ENCODE measurements around the gene DXO.

DXO gene

GRCh38 chr6:31930962-31931361, 41.0 kb downstream of the DXO start:
- no peak for DNase-seq (ENCODE audit: low spot score)

DNA sequence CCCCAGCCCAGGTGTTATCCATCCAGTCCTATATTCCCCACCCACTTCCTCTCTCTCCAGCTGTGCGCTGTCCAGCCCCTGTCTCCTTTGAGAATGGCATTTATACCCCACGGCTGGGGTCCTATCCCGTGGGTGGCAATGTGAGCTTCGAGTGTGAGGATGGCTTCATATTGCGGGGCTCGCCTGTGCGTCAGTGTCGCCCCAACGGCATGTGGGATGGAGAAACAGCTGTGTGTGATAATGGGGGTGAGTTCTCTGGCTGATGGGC, 43.3 kb downstream of the DXO start:
- DNase-seq (ENCODE audit: low spot score): no peak

DNA sequence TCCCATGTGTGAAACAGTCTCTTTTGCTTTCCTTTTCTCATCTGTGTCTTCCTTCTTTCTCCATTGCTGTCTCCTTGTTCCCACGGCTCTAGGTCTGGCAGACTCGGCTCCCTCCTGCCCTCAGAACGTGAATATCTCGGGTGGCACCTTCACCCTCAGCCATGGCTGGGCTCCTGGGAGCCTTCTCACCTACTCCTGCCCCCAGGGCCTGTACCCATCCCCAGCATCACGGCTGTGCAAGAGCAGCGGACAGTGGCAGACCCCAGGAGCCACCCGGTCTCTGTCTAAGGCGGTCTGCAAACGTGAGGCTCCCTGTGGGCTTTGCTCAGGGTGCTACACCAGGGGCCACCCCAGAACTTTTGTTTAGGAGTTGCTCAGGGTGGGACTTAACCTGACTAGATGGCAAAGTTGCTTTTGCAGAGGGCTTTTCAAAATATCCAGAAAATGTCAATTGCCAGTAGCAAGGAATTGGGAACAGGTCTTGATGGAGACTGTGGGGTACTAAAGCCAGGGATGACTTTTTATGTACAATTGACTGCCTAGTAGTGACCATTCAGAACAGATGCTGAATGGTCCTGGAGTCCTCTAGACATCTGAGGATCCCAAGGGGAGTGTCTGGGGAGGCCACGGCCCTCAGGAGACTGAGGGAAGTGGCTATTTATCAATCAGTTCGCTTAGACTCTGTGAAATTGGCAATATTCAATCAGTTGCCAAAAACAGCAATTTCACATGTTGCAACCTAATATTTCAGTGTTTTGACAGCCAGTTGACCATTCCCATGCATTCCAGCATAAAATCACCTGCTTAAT, 43.9 kb downstream of the DXO start:
- no peak for DNase-seq (ENCODE audit: low spot score)

DNA sequence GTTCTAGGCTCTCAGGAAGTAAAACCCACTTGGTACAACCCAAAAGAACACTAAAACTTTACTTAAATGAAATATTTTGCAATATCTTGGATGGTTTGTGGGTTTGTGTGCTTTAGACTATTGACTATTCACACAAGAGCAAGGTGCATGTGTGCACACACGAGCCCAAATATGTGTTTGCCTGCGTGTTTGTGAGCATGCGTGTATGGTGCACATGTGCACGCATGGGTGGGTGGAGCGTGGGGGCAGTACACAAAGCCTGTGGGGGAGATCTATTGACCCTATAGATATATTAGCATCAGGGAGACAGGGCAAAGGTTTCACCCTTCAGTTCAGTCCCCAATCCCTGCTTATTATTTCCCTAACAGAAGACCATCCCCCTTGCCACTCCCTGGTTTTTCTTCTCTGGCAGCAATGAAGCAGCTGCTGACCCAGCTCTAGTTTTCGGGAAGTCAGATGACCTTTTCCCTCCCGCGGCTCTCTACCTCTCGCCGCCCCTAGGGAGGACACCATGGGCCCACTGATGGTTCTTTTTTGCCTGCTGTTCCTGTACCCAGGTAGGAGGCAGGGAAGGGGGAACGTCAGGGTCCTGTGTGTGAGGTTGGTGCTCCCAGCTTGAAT, 44.6 kb downstream of the DXO start, which contains the start of gene C2:
TSS of gene C2 (plus strand) at position 476 of the 621 bp plus-strand sequence. CDS start at position 512, 36 bp downstream.
- no peak for DNase-seq (ENCODE audit: low spot score)

DNA sequence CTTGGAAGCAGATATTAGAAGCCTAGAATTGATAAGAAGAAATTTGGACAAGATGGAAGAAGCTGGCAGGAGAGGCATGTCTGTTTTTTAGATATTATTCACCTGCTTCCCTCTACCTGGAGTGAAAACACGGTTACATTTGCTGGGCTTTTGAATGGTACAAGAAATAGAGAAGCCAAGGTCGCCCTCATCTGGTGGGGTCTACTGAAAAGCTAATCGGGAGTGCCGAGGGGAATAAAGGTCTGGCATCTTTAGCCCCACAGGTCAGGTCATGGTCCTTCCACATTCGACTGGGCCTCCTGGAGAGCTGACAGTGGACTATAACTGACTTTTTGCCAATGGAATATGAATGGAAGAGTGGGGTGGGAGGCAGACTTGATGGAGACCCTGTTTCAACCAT, 49.0 kb downstream of the DXO start:
- no peak for DNase-seq (ENCODE audit: low spot score)

DNA sequence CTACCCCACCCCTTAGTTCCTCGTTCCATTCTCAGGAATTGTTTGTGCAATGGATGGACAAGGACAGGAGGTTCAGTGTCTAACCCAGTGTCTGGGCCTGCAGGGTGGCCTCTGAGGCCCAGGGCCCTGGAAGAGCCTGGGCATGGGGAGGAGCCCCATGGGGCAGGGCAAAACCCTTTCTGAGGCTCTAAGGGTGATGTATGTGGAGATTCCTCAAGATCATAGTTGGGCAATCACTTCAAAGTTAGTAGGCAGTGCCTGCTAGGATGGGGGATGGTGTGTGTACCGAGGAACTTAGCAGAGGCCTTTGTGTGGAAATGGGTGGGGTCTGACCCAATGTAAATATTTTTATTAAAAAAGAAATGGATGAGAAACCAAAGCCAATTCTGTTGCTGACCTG, 51.1 kb downstream of the DXO start:
- no peak for DNase-seq (ENCODE audit: low spot score)

Measured in HuH-7.5 (cell line).